Brain pericyte (primary cell): ENCODE results near the gene DCAF8.

ENCODE experiments used
- DNase-seq: peaks from one replicate; pipeline ENCODE4 v3.0.0-alpha.2; 2012; ENCODE audit warnings: low read depth, low spot score

Gene DCAF8

GRCh38 chr1:160205242-160206035 is 56.9 kb downstream of the DCAF8 start, which contains the start of gene PEA15:
TSS of gene PEA15 (plus strand) at chr1:160205384. CDS start at chr1:160211545, 6,161 bp downstream.
- no peak for DNase-seq

- DNase-seq = no peak
Observed at GRCh38 chr1:160204526-160205241, 57.7 kb downstream of the DCAF8 start.

- DNase-seq = no peak
Observed at GRCh38 chr1:160200786-160201185, 61.6 kb downstream of the DCAF8 start.

GRCh38 chr1:160197231-160197630 is 65.1 kb downstream of the DCAF8 start:
- no peak for DNase-seq

GRCh38 chr1:160196143-160196542 is 66.2 kb downstream of the DCAF8 start:
- no peak for DNase-seq

GRCh38 chr1:160194737-160195059 is 67.7 kb downstream of the DCAF8 start:
- no peak for DNase-seq

GRCh38 chr1:160193832-160194736 is 68.3 kb downstream of the DCAF8 start:
- no peak for DNase-seq

GRCh38 chr1:160193091-160193819 is 69.1 kb downstream of the DCAF8 start:
- DNase-seq = peak; percentile 41

GRCh38 chr1:160192234-160192633 is 70.1 kb downstream of the DCAF8 start:
- no peak for DNase-seq

GRCh38 chr1:160191756-160192155 is 70.6 kb downstream of the DCAF8 start:
- no peak for DNase-seq

- DNase-seq = no peak
Observed at GRCh38 chr1:160189649-160190625, 72.4 kb downstream of the DCAF8 start, which contains the start of gene CASQ1. TSS of gene CASQ1 (plus strand) at chr1:160190575. CDS start at chr1:160190752, 177 bp downstream.

GRCh38 chr1:160188341-160188740 is 74.0 kb downstream of the DCAF8 start:
- no peak for DNase-seq

GRCh38 chr1:160187407-160187806 is 74.9 kb downstream of the DCAF8 start:
- DNase-seq = no peak

GRCh38 chr1:160186729-160187128 is 75.6 kb downstream of the DCAF8 start:
- DNase-seq = no peak

- DNase-seq = no peak
Observed at GRCh38 chr1:160186246-160186645, 76.1 kb downstream of the DCAF8 start.

GRCh38 chr1:160179336-160179735 is 83.0 kb downstream of the DCAF8 start:
- DNase-seq = no peak

GRCh38 chr1:160178731-160179130 is 83.6 kb downstream of the DCAF8 start:
- DNase-seq = no peak

- no peak for DNase-seq
Observed at GRCh38 chr1:160177667-160178066, 84.7 kb downstream of the DCAF8 start.

GRCh38 chr1:160177231-160177630 is 85.1 kb downstream of the DCAF8 start:
- DNase-seq = no peak

GRCh38 chr1:160171980-160172379 is 90.4 kb downstream of the DCAF8 start:
- DNase-seq = no peak
